HCT116 (cell line): ENCODE measurements around the gene METTL25. TPM values are rescaled to one million over a fixed set of nuclear protein-coding genes. Genes with fewer than 3 reads are reported as not detected.

Experiments used
- ATAC-seq: fragments of 200-7000 bp; cut with Tn5 transposase; 2 replicates; pipeline ENCODE4 v1.9.1; 2020; ENCODE audit warnings: mild to moderate bottlenecking, moderate library complexity
- BruUV-seq: library from RNA; stranded (reverse); fragments of 400-500 nt; replicated peaks from 2 replicates; lab custom pipeline; 2021; lab: Mats Ljungman, UMichigan
- CTCF ChIA-PET: fragments of 300-600 bp; sonication (Branson Sonifier 250); formaldehyde crosslinking; loops from one replicate; lab custom pipeline; 2021; ENCODE audit warnings: antibody characterized with exemption; lab: Charles Lee
- POLR2A ChIA-PET: fragments of 300-600, 350-600 bp; sonication (Branson Sonifier 250); formaldehyde crosslinking; loops from one replicate; lab custom pipeline; 2021; ENCODE audit warnings: antibody characterized with exemption; lab: Charles Lee
- RAD21 ChIA-PET, 2 experiments: fragments of 300-600 bp; sonication (Branson Sonifier 250); formaldehyde crosslinking; loops; one replicate each; lab custom pipeline; 2023; ENCODE audit warnings: low total read pairs in 2 of 2; ENCODE audit not compliant: uncharacterized antibody in 2 of 2, unreplicated experiment in 2 of 2, low non-redundant PET in 1 of 2; lab: Charles Lee
- DNase-seq: peaks from one replicate; pipeline ENCODE4 v3.0.0-alpha.2; 2010; ENCODE audit warnings: low read depth, low spot score
- H2AFZ ChIP-seq: fragments of 200-600 bp; shearing (Covaris generic), sonication (generic); 2 replicates; pipeline ENCODE4 v1.6.1; 2017; ENCODE audit warnings: low read depth, mixed run types, mixed read lengths, antibody characterized with exemption, low read length; ENCODE audit not compliant: poor library complexity, severe bottlenecking
- H3K27ac ChIP-seq: 2 replicates; pipeline ENCODE4 v1.5.1; 2012; ENCODE audit warnings: low read depth, low read length
- H3K27me3 ChIP-seq: fragments of 200-600 bp; sonication (generic); 2 replicates; pipeline ENCODE4 v1.6.1; 2016; ENCODE audit warnings: mixed run types, low read length, mixed read lengths; ENCODE audit not compliant: insufficient read depth
- H3K36me3 ChIP-seq, 2 experiments: fragments of 200-500 bp in 1 of 2; fragments of 200-600 bp in 1 of 2; sonication (Bioruptor generic) in 1 of 2; sonication (generic) in 1 of 2; 2 replicates each; pipeline versions ENCODE4 v1.5.1 to v1.6.1; 2014 to 2016; ENCODE audit warnings: low read length in 2 of 2, inconsistent platforms in 1 of 2, mixed read lengths in 1 of 2, mixed run types in 1 of 2; ENCODE audit not compliant: insufficient read depth in 2 of 2, control insufficient read depth in 1 of 2
- H3K4me1 ChIP-seq, 2 experiments: fragments of 200-600 bp in 1 of 2; sonication (generic) in 1 of 2; 2 replicates each; pipeline versions ENCODE4 v1.5.1 to v1.6.1; 2012 to 2017; ENCODE audit warnings: low read length in 2 of 2, inconsistent platforms in 1 of 2, mild to moderate bottlenecking in 1 of 2, mixed read lengths in 1 of 2, mixed run types in 1 of 2, moderate library complexity in 1 of 2; ENCODE audit not compliant: insufficient read depth in 2 of 2, control insufficient read depth in 1 of 2
- H3K4me2 ChIP-seq: fragments of 200-600 bp; sonication (generic); 2 replicates; pipeline ENCODE4 v1.6.1; 2017; ENCODE audit warnings: mixed run types, low read length, mixed read lengths
- H3K4me3 ChIP-seq, 2 experiments: fragments of 200-600 bp in 1 of 2; sonication (generic) in 1 of 2; replicated peaks in 1 of 2; 2 replicates each; pipeline ENCODE4 v1.5.1; 2011 to 2016; ENCODE audit warnings: low read length in 2 of 2, control low read depth in 1 of 2, low read depth in 1 of 2, mild to moderate bottlenecking in 1 of 2, mixed read lengths in 1 of 2, mixed run types in 1 of 2
- H3K79me2 ChIP-seq: fragments of 200-600 bp; sonication (generic); 2 replicates; pipeline ENCODE4 v1.6.1; 2017; ENCODE audit warnings: mild to moderate bottlenecking, mixed run types, low read length, moderate library complexity, mixed read lengths; ENCODE audit not compliant: insufficient read depth
- H3K9ac ChIP-seq: fragments of 200-600 bp; sonication (generic); 2 replicates; pipeline ENCODE4 v1.6.1; 2016; ENCODE audit warnings: low read length, mixed read lengths
- H3K9me2 ChIP-seq: fragments of 200-600 bp; sonication (generic), shearing (Covaris generic); 2 replicates; pipeline ENCODE4 v1.6.1; 2017; ENCODE audit warnings: mixed run types, mild to moderate bottlenecking, moderate library complexity; ENCODE audit not compliant: insufficient read depth
- H3K9me3 ChIP-seq, 2 experiments: fragments of 200-500 bp in 1 of 2; fragments of 200-600 bp in 1 of 2; sonication (Bioruptor generic) in 1 of 2; sonication (generic) in 1 of 2; 2 replicates each; pipeline ENCODE4 v1.6.1; 2014 to 2017; ENCODE audit warnings: low read length in 2 of 2, mixed read lengths in 2 of 2, inconsistent platforms in 1 of 2, low read depth in 1 of 2, mild to moderate bottlenecking in 1 of 2, mixed run types in 1 of 2, moderate library complexity in 1 of 2; ENCODE audit not compliant: control insufficient read depth in 1 of 2, insufficient read depth in 1 of 2
- H4K20me1 ChIP-seq: fragments of 200-600 bp; sonication (generic), shearing (Covaris generic); 2 replicates; pipeline ENCODE4 v1.6.1; 2017; ENCODE audit warnings: mixed run types, mild to moderate bottlenecking, moderate library complexity; ENCODE audit not compliant: insufficient read depth
- ATF3 ChIP-seq: IDR thresholded peaks from 2 replicates; pipeline ENCODE4 v1.6.1; 2012
- CEBPB ChIP-seq: IDR thresholded peaks from 2 replicates; pipeline ENCODE4 v1.6.1; 2012; ENCODE audit warnings: low read depth
- EZH2 ChIP-seq: fragments of 200-600 bp; sonication (generic); IDR thresholded peaks from 2 replicates; pipeline ENCODE4 v1.6.1; 2017; ENCODE audit warnings: antibody characterized with exemption, mixed run types
- FOSL1 ChIP-seq: IDR thresholded peaks from 2 replicates; pipeline ENCODE4 v1.6.1; 2012; ENCODE audit warnings: low read depth
- JUND ChIP-seq: IDR thresholded peaks from 2 replicates; pipeline ENCODE4 v1.6.1; 2012
- RAD21 ChIP-seq: IDR thresholded peaks from 2 replicates; pipeline ENCODE4 v1.6.1; 2012; ENCODE audit warnings: low read depth, mild to moderate bottlenecking
- SIN3A ChIP-seq: IDR thresholded peaks from 2 replicates; pipeline ENCODE4 v1.6.1; 2012; ENCODE audit warnings: low read depth
- TCF7L2 ChIP-seq: IDR thresholded peaks from 2 replicates; pipeline ENCODE4 v1.7.0; 2011; ENCODE audit warnings: borderline replicate concordance, inconsistent platforms; ENCODE audit not compliant: insufficient read depth, insufficient read length; ENCODE audit errors: extremely low read depth
- ZFX ChIP-seq: fragments of 450-650 bp; IDR thresholded peaks from 2 replicates; pipeline ENCODE4 v1.6.1; 2017
- intact Hi-C: fragments of 100-400 bp; cut with micrococcal nuclease; formaldehyde crosslinking; loops from 2 replicates; pipeline ENCODE4 v1.10.0; 2022
- total RNA-seq: library from RNA; stranded (reverse); gene quantifications from one replicate; pipeline ENCODE4 v1.2.1, GENCODE V29; 2021; ENCODE audit not compliant: unreplicated experiment
- TF ChIP-seq, protein P1 (sequence below), 3 experiments: fragments of 200-600 bp in 1 of 3; sonication (generic) in 1 of 3; IDR thresholded peaks in 2 of 3; conservative IDR thresholded peaks in 1 of 3; 2 replicates each; pipeline ENCODE4 v1.5.1; 2012 to 2017; ENCODE audit warnings: low read depth in 2 of 3, low read length in 2 of 3, antibody characterized with exemption in 1 of 3, borderline replicate concordance in 1 of 3, control low read depth in 1 of 3, mild to moderate bottlenecking in 1 of 3, mixed read lengths in 1 of 3, mixed run types in 1 of 3, moderate library complexity in 1 of 3; ENCODE audit not compliant: insufficient read depth in 1 of 3

The METTL25 gene
- total RNA-seq, 1 experiment from 2014 or later: 4.4 TPM

GRCh38 chr12:82398879-82399278 lies 40.5 kb downstream of the METTL25 start:
- Histone ChIP-seq H2AFZ (no peak overlapping the region), H3K79me2 (no peaks in the 10 kb centered on the region), H4K20me1 (no peaks in the 10 kb centered on the region), H3K9ac (no peak overlapping the region), H3K4me2 (no peak overlapping the region), H3K27ac (no peak overlapping the region), H3K9me3 (no peaks in the 10 kb centered on the region), H3K4me3 (no peak overlapping the region), H3K36me3 (no peaks in the 10 kb centered on the region), H3K4me1 (no peaks in the 10 kb centered on the region), H3K27me3 (no peaks in the 10 kb centered on the region), H3K9me2 (no peaks in the 10 kb centered on the region)
- no TSS peak for BruUV-seq
- DNase-seq (no peak), ATAC-seq (no peak)
- intact Hi-C loops: no loop called here
- CTCF ChIA-PET: no interaction called here
- RAD21 ChIA-PET: no interaction called here
- TF ChIP-seq TCF7L2 (no peak), JUND (no peak), EZH2 (no peak), SIN3A (no peak), ZFX (no peak), ATF3 (no peak), FOSL1 (no peak), CEBPB (no peak), RAD21 (no peak)
- TF ChIP-seq, protein P1, sequence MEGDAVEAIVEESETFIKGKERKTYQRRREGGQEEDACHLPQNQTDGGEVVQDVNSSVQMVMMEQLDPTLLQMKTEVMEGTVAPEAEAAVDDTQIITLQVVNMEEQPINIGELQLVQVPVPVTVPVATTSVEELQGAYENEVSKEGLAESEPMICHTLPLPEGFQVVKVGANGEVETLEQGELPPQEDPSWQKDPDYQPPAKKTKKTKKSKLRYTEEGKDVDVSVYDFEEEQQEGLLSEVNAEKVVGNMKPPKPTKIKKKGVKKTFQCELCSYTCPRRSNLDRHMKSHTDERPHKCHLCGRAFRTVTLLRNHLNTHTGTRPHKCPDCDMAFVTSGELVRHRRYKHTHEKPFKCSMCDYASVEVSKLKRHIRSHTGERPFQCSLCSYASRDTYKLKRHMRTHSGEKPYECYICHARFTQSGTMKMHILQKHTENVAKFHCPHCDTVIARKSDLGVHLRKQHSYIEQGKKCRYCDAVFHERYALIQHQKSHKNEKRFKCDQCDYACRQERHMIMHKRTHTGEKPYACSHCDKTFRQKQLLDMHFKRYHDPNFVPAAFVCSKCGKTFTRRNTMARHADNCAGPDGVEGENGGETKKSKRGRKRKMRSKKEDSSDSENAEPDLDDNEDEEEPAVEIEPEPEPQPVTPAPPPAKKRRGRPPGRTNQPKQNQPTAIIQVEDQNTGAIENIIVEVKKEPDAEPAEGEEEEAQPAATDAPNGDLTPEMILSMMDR (IDR thresholded peaks at IDR 0.05 in 2 of 3, conservative IDR thresholded peaks at IDR 0.05 in 1 of 3; ENCODE audit: borderline replicate concordance in 1 of 3, insufficient read depth in 1 of 3, low read depth in 2 of 3, low read length in 2 of 3): no peak
- POLR2A ChIA-PET: no interaction called here
